Endothelial cell of umbilical vein (primary cell): Measurements from ENCODE around the gene ITGA3.

Experiments used
- JUN ChIP-seq: IDR thresholded peaks from 2 replicates; pipeline ENCODE4 v1.6.1; 2011; ENCODE audit warnings: borderline replicate concordance, low read depth; ENCODE audit not compliant: insufficient read length, insufficient read depth
- MYC ChIP-seq: IDR thresholded peaks from one replicate; pipeline ENCODE4 v1.6.1; 2011; ENCODE audit warnings: mild to moderate bottlenecking, low read depth, low read length
- POLR2A ChIP-seq: IDR thresholded peaks from 2 replicates; pipeline ENCODE4 v1.6.1; 2012; ENCODE audit warnings: low read depth, mild to moderate bottlenecking, control low read depth, low read length
- POLR2AphosphoS5 ChIP-seq: IDR thresholded peaks from 2 replicates; pipeline ENCODE4 v1.6.1; 2012; ENCODE audit warnings: low read depth, mild to moderate bottlenecking, control low read depth, low read length, moderate library complexity; ENCODE audit not compliant: insufficient read depth
- TF ChIP-seq, protein P1 (sequence below), 2 donors: IDR thresholded peaks; 1 replicate in 1 of 2; 2 replicates in 1 of 2; pipeline ENCODE4 v1.5.1; 2011; ENCODE audit warnings: low read length in 2 of 2, mild to moderate bottlenecking in 2 of 2, moderate library complexity in 2 of 2, control low read depth in 1 of 2, inconsistent platforms in 1 of 2, low read depth in 1 of 2; ENCODE audit not compliant: insufficient read depth in 1 of 2; ENCODE audit errors: extremely low read depth in 1 of 2
- TF ChIP-seq, protein P2 (sequence below): IDR thresholded peaks from 2 replicates; pipeline ENCODE4 v1.6.1; 2011; ENCODE audit not compliant: insufficient read depth, insufficient read length

DNA sequence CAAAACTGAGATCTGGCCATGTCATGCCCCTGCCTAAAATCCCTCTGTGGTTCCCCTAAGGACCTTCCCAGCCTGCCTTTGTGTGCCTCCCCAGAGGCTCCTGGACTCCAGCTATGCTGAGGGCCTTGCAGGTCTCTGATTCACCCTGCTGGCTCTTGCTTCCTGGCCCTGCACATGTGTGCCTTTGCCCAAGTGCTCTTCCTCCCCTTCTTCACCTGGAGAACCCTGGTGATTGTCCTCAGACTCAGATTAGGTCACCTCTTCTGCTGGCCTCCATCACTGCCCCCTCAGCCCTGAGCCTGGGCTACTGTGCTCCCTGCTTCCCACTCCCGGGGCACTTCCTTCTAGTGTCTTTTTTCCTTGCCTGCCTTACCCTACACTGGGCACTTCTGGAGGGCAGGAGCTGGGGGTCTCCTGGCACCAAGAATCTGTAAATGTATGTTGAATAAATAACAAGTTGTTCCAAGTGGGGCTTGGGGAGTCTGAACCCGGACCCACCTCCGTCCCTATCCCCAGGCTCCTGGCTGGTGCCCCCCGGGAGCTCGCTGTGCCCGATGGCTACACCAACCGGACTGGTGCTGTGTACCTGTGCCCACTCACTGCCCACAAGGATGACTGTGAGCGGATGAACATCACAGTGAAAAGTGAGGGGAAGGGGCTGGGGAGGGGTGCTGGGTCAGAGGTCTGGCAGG, 7.8 kb downstream of the ITGA3 start:
- TF ChIP-seq POLR2A: no peak
- no peak for TF ChIP-seq JUN
- TF ChIP-seq, protein P1, sequence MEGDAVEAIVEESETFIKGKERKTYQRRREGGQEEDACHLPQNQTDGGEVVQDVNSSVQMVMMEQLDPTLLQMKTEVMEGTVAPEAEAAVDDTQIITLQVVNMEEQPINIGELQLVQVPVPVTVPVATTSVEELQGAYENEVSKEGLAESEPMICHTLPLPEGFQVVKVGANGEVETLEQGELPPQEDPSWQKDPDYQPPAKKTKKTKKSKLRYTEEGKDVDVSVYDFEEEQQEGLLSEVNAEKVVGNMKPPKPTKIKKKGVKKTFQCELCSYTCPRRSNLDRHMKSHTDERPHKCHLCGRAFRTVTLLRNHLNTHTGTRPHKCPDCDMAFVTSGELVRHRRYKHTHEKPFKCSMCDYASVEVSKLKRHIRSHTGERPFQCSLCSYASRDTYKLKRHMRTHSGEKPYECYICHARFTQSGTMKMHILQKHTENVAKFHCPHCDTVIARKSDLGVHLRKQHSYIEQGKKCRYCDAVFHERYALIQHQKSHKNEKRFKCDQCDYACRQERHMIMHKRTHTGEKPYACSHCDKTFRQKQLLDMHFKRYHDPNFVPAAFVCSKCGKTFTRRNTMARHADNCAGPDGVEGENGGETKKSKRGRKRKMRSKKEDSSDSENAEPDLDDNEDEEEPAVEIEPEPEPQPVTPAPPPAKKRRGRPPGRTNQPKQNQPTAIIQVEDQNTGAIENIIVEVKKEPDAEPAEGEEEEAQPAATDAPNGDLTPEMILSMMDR (IDR thresholded peaks at IDR 0.05; ENCODE audit: extremely low read depth in 1 of 2, insufficient read depth in 1 of 2, low read depth in 1 of 2, low read length in 2 of 2): no peak
- TF ChIP-seq, protein P2, sequence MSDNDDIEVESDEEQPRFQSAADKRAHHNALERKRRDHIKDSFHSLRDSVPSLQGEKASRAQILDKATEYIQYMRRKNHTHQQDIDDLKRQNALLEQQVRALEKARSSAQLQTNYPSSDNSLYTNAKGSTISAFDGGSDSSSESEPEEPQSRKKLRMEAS: no peak
- no peak for TF ChIP-seq POLR2AphosphoS5
- no peak for TF ChIP-seq MYC
